K562 (cell line): Measurements from ENCODE around the gene MRPL16.

Experiments
- CEBPB ChIP-seq: fragments of 450-650 bp; IDR thresholded peaks from 2 replicates; pipeline ENCODE4 v1.6.1; 2016; ENCODE audit warnings: missing genetic modification characterization, missing compliant biosample characterization
- CTCF ChIP-seq, 3 experiments: IDR thresholded peaks in 2 of 3; conservative IDR thresholded peaks in 1 of 3; 2 replicates each; pipeline ENCODE4 v1.5.1; 2011 to 2012; ENCODE audit warnings: low read length in 3 of 3, mild to moderate bottlenecking in 3 of 3, control low read depth in 2 of 3, improper control_type of control experiment in 1 of 3, inconsistent platforms in 1 of 3, low read depth in 1 of 3, mixed read lengths in 1 of 3, moderate library complexity in 1 of 3; ENCODE audit not compliant: insufficient read depth in 2 of 3
- EP300 ChIP-seq: IDR thresholded peaks from 2 replicates; pipeline ENCODE4 v1.6.1; 2012; ENCODE audit warnings: low read length, improper control_type of control experiment
- EZH2 ChIP-seq: IDR thresholded peaks from 2 replicates; pipeline ENCODE4 v1.6.1; 2012; ENCODE audit warnings: low read depth, mild to moderate bottlenecking, inconsistent platforms, low read length, borderline replicate concordance
- L3MBTL2 ChIP-seq: fragments of 450-650 bp; IDR thresholded peaks from 2 replicates; pipeline ENCODE4 v1.6.1; 2016; ENCODE audit warnings: mild to moderate bottlenecking, moderate library complexity
- RAD21 ChIP-seq, 2 experiments: fragments of 250-450 bp in 1 of 2; fragments of 450-650 bp in 1 of 2; sonication (Bioruptor Pico) in 1 of 2; formaldehyde crosslinking in 1 of 2; IDR thresholded peaks in 1 of 2; conservative IDR thresholded peaks in 1 of 2; 2 replicates each; pipeline versions ENCODE4 v1.4.0 to v1.8.0; 2020 to 2022; ENCODE audit warnings: mild to moderate bottlenecking in 2 of 2, moderate library complexity in 1 of 2
- REST ChIP-seq, 2 experiments: fragments of 450-650 bp; formaldehyde crosslinking in 1 of 2; IDR thresholded peaks; 2 replicates each; pipeline versions ENCODE4 v1.4.0 to v1.6.1; 2014 to 2020; ENCODE audit warnings: mild to moderate bottlenecking in 2 of 2, borderline replicate concordance in 1 of 2, low read depth in 1 of 2
- SNAPC5 ChIP-seq: fragments of 250-450 bp; sonication (Bioruptor Pico); IDR thresholded peaks from 2 replicates; pipeline ENCODE4 v1.8.0; 2021; ENCODE audit warnings: moderate library complexity, mild to moderate bottlenecking, inconsistent platforms
- SP1 ChIP-seq: sonication (generic); formaldehyde crosslinking; IDR thresholded peaks from 2 replicates; pipeline ENCODE4 v1.8.1; 2022; ENCODE audit warnings: mild to moderate bottlenecking, missing genetic modification reagents
- ZFP1 ChIP-seq: fragments of 450-650 bp; formaldehyde crosslinking; IDR thresholded peaks from 2 replicates; pipeline ENCODE4 v1.4.0; 2020; ENCODE audit warnings: mild to moderate bottlenecking, mixed read lengths
- ZNF561 ChIP-seq: fragments of 450-650 bp; formaldehyde crosslinking; conservative IDR thresholded peaks from 2 replicates; pipeline ENCODE4 v1.4.0; 2020; ENCODE audit warnings: mild to moderate bottlenecking, moderate library complexity
- ZNF778 ChIP-seq: fragments of 450-650 bp; formaldehyde crosslinking; IDR thresholded peaks from 2 replicates; pipeline ENCODE4 v1.4.0; 2020; ENCODE audit warnings: mild to moderate bottlenecking, moderate library complexity

GRCh38 chr11:59800390-59801025, 10.1 kb downstream of the MRPL16 start:
- TF ChIP-seq REST (IDR thresholded peaks at IDR 0.05; ENCODE audit: borderline replicate concordance) (no peak), REST (CRISPR knock-in tag; IDR thresholded peaks at IDR 0.05; ENCODE audit: low read depth) (no peak), EZH2 (no peak), CEBPB (tag) (no peak), CTCF (IDR thresholded peaks at IDR 0.05 in 2 of 3, conservative IDR thresholded peaks at IDR 0.05 in 1 of 3; ENCODE audit: insufficient read depth in 2 of 3, low read depth in 1 of 3, low read length in 3 of 3) (no peak), ZNF561 (CRISPR knock-in tag) (no peak), SNAPC5 (no peak), ZFP1 (CRISPR knock-in tag) (no peak), SP1 (CRISPR knock-in tag) (no peak), L3MBTL2 (no peak), ZNF778 (no peak), RAD21 (CRISPR knock-in tag; conservative IDR thresholded peaks at IDR 0.05 in 1 of 2, IDR thresholded peaks at IDR 0.05 in 1 of 2) (no peak), EP300 (no peak)
